ENCODE results near the gene GPRC5D.

GPRC5D gene

DNA sequence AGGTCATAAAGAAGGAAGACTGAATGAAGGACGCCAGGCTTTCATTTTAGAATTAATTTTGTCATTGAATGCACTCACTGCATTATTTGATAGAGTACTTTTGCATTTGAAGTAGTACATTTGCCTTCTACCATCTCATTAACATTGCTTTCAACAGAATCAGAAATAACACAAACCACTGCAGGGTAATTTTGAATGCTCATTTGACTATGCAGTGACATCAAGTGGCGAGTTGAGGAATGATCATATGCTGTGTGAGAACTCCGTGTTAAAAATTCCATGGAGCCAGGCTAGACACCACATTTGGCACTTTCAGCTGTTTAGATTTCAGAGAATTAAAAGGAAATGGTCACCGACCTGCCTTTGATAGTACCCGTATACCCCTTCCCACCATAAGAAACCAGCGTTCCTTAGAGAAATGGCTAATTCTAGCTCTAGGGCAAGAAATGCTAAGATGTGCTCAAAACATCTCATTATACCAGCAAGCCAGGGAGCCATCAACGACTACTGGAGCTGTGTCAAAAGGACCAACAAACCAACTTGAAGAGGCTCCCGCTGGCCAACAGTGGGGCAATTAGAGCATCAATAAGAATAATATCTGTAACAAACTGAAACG lies 31.6 kb upstream of the GPRC5D start:
- intact Hi-C loops (cut with DNase I), result loop anchor here (2.0 kb wide), 2 partner anchors 67 to 147 kb away; no protein-coding TSS in a partner anchor
- DNase-seq, result peak in 2 of 10 donors; percentile 31 to 44

DNA sequence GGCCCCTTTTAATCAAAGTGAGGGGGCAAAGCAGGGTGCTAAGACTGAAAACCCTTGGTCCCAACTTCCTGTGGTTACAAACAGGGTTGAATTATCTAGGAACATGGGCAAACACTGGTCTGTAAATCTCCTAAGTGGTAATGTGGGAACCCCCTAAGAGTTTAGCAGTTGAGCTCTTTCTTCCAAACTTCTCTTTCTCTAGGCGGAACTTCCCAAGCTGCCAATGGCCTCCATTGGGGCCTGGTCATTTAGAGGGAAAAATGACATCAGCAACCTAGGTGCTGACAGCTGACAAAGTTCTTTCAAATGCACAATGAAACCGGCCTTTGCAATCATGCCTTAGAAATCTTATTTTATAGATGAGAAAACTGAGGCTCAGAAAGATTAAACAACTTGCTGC lies 30.4 kb upstream of the GPRC5D start:
- no peak for DNase-seq
- intact Hi-C loops (cut with DNase I), result loop anchor here (2.0 kb wide), 2 partner anchors 66 to 146 kb away; no protein-coding TSS in a partner anchor

DNA sequence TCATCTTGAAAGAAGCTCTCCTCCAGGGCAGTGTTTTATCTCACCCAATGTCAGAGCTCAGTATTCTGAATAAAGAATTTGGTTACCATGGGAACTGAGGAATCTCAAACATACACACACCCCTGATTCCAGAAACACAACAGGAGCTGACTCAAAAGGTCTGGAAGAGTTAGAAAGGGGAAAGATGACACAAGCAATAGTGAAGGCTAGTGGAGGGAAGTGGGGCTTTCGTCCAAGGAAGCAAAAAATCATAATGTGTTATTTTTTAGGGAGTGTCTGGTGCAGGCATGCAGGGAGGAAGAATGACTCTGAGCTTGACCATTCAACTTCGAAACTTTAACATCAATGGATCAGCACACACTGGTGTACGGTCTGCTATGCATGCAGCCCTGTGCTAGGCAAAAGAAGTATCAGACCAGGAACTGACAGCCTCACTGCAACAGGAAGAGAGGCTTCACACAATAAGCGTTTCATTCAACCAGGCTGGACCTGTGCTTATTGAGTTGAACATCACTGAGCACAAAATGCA lies 27.8 kb upstream of the GPRC5D start:
- DNase-seq, result no peak
- intact Hi-C loops (cut with DNase I), result no loop called here

DNA sequence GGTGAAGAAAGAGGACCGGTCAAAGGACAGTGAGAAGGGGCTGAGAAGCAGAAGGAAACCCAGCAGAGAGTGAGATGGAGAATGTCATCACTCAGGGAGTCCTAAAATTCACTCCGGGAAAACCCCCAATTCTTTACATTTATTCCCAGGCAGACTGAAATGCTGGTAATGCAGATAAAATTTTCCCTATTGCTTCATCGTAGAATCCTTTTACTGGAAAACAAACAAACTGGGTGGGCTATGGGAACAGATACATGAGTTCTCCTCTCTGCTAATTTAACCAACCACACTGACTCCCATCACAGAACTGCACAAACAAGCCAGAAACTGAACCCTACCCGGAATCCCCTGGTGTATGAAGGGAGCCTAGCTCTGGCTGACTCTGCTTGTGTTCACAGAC lies 27.2 kb upstream of the GPRC5D start:
- intact Hi-C loops (cut with DNase I), result no loop called here
- DNase-seq, result no peak

GRCh38 chr12:12977231-12977630 lies 25.3 kb upstream of the GPRC5D start:
- no peak for DNase-seq
- intact Hi-C loops (cut with DNase I), result no loop called here

DNA sequence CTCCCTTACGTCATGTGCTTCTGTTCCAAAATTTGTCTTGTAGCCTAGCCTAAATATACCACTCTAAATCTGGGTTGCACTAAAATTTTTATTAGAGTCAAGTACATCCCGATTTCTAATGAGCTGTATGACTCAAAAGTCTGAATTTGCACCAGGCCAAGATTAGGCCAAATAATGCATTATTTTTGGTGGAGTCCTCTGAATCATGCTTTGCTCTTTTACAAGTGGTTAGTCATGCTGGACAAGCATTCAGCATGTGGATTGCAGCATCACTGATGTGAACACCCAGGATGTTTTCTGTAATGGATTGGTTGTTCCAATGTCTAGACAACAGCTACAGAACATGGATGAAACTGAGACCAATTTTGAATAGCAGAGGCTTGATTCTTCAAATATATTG lies 24.4 kb upstream of the GPRC5D start:
- no peak for DNase-seq
- intact Hi-C loops (cut with DNase I), result no loop called here

DNA sequence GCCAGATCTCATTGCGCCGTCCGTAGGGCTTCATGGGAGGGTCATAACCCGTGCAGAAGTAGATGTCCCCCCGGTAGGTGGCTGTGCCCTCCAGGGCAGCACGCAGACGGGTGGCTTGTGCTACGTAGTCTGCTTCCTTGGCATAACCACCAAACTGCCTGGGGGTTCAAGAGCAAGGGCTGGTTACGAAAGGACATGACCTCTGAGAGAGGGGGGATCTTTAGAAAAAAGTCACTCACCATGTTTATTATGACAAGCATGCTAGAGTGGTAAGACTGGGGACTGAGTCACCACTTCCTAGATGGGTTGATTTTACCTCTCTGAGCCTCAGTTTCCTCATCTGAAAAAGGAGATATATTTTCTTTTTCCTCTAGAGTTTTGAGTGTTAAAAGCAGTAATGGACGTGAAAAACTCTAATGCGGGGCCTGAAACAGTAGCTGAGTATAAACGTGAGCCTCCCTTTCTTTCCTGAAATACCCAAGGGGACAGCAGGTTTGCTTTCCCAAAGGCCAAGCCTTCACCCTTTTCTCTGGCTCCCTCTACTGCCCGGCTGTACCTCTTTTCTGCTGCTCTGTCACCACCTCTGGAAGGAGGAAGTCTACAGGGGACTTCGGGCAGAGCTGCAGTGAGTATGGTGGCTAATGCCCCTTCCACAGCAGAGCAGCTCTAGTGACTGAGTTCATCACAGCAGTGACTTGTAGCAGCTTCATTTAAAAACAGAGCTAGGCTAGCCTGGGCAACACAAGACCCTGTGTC lies 23.5 kb upstream of the GPRC5D start:
- DNase-seq, result peak in 7 of 10 donors; percentile 29 to 91 (median 61)
- intact Hi-C loops (cut with DNase I), result no loop called here

- no peak for DNase-seq
- intact Hi-C loops (cut with DNase I), result no loop called here
These were observed 22.2 kb upstream of the GPRC5D start for GRCh38 chr12:12974211-12974610.

DNA sequence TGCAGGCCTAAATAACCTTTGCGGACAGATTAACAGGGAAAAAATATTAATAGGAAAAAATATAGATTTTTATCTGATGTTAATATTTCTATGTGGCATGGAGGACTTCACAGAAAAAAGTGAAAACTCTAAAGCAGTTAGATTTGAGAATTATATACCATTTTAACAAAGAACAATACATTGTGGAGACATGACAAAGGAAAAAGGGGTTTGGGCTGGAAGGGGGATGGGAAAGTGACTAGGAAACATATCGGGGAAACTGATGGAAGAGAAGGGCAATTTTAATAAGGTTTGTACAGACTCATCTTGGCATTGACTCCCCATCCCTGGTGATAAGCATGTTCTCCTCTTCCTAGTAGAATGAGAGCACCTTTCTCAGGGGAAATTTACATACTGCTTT lies 21.0 kb upstream of the GPRC5D start:
- intact Hi-C loops (cut with DNase I), result no loop called here
- no peak for DNase-seq

DNA sequence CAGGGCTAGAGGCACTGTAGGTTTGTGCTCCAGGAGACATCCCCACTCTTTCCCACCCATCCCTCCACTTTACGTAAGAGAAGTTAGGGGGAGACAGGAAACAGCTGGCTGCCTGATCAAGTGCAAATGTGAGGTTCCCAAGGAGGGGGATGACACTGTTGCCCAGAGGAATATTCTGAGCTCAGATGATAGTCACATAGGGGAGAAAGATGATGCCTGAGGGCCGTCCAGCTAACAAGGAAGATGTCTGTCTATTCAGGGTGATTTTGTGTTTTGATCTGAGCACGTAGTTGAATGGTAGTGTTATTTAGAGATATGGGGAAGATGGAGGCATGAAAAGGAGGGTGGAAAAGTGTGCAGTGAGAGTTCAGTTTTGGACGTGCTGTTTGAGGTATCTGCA lies 13.9 kb upstream of the GPRC5D start:
- intact Hi-C loops (cut with DNase I), result no loop called here
- DNase-seq, result no peak

DNA sequence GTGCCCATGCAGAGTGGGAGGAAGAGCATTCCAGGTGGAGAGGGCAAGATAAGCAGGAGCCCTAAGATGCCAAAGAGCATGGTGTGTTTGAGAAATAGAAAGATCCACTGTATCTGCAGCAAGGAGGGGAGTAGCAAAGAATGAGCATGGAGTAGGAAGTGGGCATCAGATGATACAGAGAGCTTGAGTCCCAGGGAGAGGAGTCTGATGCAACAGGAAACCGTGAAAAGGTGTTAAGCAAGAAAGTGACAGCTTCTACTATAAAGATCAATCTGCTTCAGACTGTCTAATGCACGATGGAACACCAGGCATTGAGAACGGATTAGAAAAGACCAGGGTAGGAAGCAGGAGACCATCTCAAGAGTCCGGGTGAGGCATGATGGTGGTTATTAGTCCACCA lies 12.3 kb upstream of the GPRC5D start:
- intact Hi-C loops (cut with DNase I), result no loop called here
- no peak for DNase-seq

- no peak for DNase-seq
- intact Hi-C loops (cut with DNase I), result no loop called here
These were observed 8.8 kb upstream of the GPRC5D start for GRCh38 chr12:12960639-12961209.

DNA sequence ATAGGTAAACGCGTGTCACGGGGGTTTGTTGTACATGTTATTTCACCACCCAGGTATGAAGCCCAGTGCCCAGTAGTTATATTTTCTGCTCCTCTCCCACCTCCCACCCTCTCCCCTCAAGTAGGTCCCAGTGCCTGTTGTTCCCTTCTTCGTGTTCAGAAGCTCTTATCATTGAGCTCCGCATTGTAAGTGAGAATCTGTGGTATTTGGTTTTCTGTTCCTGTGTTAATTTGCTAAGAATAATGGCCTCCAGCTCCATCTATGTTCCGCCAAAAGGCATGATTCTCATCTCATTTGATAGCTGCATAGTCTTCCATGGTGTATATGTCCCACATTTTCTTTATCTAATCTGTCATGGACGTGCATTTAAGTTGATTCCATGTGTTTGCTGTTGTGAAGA lies 6.9 kb upstream of the GPRC5D start:
- intact Hi-C loops (cut with DNase I), result no loop called here
- DNase-seq, result no peak

GRCh38 chr12:12954878-12955625 lies 3.1 kb upstream of the GPRC5D start:
- no peak for DNase-seq
- intact Hi-C loops (cut with DNase I), result no loop called here

- DNase-seq, result no peak
- intact Hi-C loops (cut with DNase I), result no loop called here
These were observed 2.4 kb upstream of the GPRC5D start for GRCh38 chr12:12954356-12954755.

DNA sequence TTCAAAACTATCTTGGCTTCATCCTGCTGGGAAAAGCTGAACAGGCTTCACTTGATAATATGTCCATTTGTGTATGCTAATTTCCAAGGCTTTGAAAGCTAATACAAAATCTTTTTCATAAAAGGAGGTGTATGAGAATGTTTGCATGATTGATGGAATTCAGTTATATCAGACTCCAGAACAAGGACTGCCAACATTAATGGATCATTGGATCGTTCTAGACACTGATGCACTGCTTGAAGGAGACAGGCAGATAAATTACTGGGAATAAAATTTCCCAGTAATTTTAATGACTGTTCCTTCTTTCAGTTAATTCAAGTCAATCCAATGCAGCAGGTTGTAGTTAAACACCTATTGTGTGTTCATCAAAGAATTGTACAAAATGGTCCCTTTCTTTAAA lies 466 bp downstream of the GPRC5D start:
- intact Hi-C loops (cut with DNase I), result no loop called here
- no peak for DNase-seq

DNA sequence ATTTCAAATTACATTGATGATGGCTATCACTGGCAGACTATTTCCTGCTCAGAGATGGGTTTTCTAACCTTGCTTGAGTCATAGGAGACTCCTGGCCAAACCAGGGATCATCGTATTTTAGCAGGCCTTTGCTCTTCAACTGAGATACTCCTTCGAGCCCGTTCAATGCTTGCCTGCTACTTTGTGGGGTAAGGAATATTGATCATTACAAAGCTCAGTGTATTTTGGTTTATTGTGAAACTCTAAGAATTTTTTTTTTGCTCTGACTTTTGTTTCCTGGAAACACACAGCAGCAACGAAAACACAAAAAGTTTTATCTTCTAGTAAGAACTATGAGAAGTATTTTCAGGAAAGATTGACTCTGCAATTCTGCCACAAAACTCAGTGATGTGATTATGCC lies 4.1 kb downstream of the GPRC5D start:
- intact Hi-C loops (cut with DNase I), result no loop called here
- DNase-seq, result no peak

DNA sequence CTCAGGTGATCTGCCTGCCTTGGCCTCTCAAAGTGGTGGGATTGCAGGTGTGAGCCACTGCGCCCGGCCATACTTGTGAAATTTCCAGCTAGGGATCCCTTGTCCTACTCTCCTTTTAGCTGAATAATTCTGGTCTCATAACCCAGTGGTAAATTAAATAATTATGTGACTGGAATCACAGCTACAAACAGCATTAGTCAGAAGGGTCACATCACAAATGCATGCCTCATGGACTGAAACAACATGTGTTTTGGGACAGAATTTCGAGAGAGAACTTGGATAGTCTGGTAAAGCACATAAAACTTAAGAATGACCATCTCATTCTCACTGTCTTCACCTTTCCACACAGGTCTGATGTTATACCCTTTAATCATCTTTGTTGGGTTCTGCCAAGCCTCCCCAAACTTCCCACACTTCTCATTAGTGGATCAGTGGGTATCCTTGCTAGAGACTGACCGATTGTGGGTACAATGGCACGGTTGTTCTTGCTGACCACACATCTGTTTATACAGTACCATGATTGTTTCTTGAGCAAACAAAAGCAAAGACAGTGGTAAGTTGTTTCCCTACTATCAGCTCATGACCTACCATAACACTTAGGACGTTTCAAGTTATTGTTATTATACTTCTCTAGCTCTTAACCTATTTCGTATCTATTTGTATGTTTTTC lies 5.1 kb downstream of the GPRC5D start:
- intact Hi-C loops (cut with DNase I), result no loop called here
- peak in 4 of 10 donors; percentile 19 to 56 (median 42) for DNase-seq

DNA sequence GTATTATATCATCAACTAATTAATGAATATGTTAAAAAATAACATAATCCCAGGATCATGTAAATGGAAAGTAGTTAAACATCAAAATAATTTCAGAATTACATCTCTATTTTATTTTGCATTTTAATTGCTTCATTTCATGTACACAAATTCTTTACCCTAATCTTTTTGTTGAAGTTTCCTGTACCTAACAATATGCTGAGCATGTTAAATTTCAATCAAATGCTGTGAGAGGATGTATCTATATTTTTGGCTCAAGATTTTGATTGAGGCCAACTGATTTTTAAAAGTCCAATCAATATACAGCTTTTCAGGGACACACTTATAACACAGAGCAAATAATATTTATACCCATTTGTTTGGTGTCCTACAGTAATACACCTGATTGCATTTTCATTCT lies 6.4 kb downstream of the GPRC5D start:
- intact Hi-C loops (cut with DNase I), result no loop called here
- DNase-seq, result no peak

- intact Hi-C loops (cut with DNase I), result no loop called here
- no peak for DNase-seq
These were observed 8.2 kb downstream of the GPRC5D start for GRCh38 chr12:12943586-12944260.

Data from posterior cingulate gyrus (tissue), 11 donors.